ENCODE measurements around the gene FAM234A. TPM values are rescaled to one million over a fixed set of nuclear protein-coding genes. Genes with fewer than 3 reads are reported as not detected.

Gene FAM234A
- total and polyA plus RNA-seq, 2 donors (not counting 3 experiments of a cell fraction or from before 2014, with no cell fraction given) = 70.4 to 89.4 TPM

- dilution Hi-C loops (cut with MboI; ENCODE audit: extremely low pct_ligation_motif_present, low sequenced_read_pairs) (no loop called here), intact Hi-C loops (cut with micrococcal nuclease) (no loop called here)
- no peak for DNase-seq (ENCODE audit: low read depth, low spot score)
- peaks cover 74% of the 10 kb centered on the region for H3K79me2 ChIP-seq (ENCODE audit: control insufficient read depth, insufficient read depth, low read length)
- no peaks in the 10 kb centered on the region for H3K9me3 ChIP-seq (replicated peaks; ENCODE audit: control insufficient read depth, insufficient read depth, low read length)
- H3K4me3 ChIP-seq (replicated peaks in 1 of 3; ENCODE audit: insufficient read depth in 1 of 3, low read depth in 1 of 3, low read length in 3 of 3) = no peak overlapping the region
- peak; percentile 42 for FAIRE-seq
- no TSS peak for BruUV-seq (replicated peaks)
- no peaks in the 10 kb centered on the region for H3K9me1 ChIP-seq (replicated peaks; ENCODE audit: control insufficient read depth, extremely low read depth, insufficient read depth, low read length)
- H2AFZ ChIP-seq (ENCODE audit: low read depth, low read length) = no peak overlapping the region
- H3K36me3 ChIP-seq (ENCODE audit: control insufficient read depth in 2 of 2, extremely low read depth in 1 of 2, insufficient read depth in 2 of 2, low read length in 2 of 2) = peaks cover 25 to 32% of the 10 kb centered on the region in 2 experiments
- no peaks in the 10 kb centered on the region for H3K4me1 ChIP-seq (ENCODE audit: control insufficient read depth, extremely low read depth, insufficient read depth, low read length)
- POLR2A ChIA-PET = no interaction called here
- no peak overlapping the region for H3K4me2 ChIP-seq (ENCODE audit: insufficient read depth, low read length)
- no peaks in the 10 kb centered on the region for H3K27me3 ChIP-seq (ENCODE audit: control insufficient read depth in 2 of 2, insufficient read depth in 2 of 2, low read length in 2 of 2)
- CTCF ChIA-PET = interaction anchor here (1.1 kb wide), 1 partner anchor 13 kb away, joined by 3 read pairs; no protein-coding TSS in a partner anchor
- peaks cover 7% of the 10 kb centered on the region for H4K20me1 ChIP-seq (replicated peaks; ENCODE audit: control insufficient read depth, extremely low read depth, insufficient read depth, low read length)
- H3K27ac ChIP-seq (ENCODE audit: insufficient read depth, low read depth, low read length) = no peak overlapping the region
- TF ChIP-seq MYC (IDR thresholded peaks at IDR 0.05; ENCODE audit: low read depth, low read length) (no peak), FOS (IDR thresholded peaks at IDR 0.05; ENCODE audit: borderline replicate concordance, insufficient read depth, low read length) (no peak), EZH2 (IDR thresholded peaks at IDR 0.05; ENCODE audit: borderline replicate concordance, low read depth, low read length, severe bottlenecking) (no peak), MAX (IDR thresholded peaks at IDR 0.05; ENCODE audit: insufficient read depth, insufficient read length) (no peak), GATA2 (IDR thresholded peaks at IDR 0.05; ENCODE audit: insufficient read depth, insufficient read length, low read depth, low read length) (no peak)
- H3K9ac ChIP-seq (replicated peaks; ENCODE audit: extremely low read depth, insufficient read depth, low read length) = no peak overlapping the region
Observed at GRCh38 chr16:220021-220420, 14.6 kb upstream of the FAM234A start.

- no peaks in the 10 kb centered on the region for H3K9me1 ChIP-seq (replicated peaks; ENCODE audit: control insufficient read depth, extremely low read depth, insufficient read depth, low read length)
Observed at GRCh38 chr16:228151-228851, 6.3 kb upstream of the FAM234A start.

More at GRCh38 chr16:228151-228851, 6.3 kb upstream of the FAM234A start:
- peaks cover 49% of the 10 kb centered on the region for H3K79me2 ChIP-seq (ENCODE audit: control insufficient read depth, insufficient read depth, low read length)
- peak overlapping the region; percentile 71 for H3K4me2 ChIP-seq (ENCODE audit: insufficient read depth, low read length)
- H3K36me3 ChIP-seq (ENCODE audit: control insufficient read depth in 2 of 2, extremely low read depth in 1 of 2, insufficient read depth in 2 of 2, low read length in 2 of 2) = peaks cover 12 to 24% of the 10 kb centered on the region in 2 experiments
- no peak for TF ChIP-seq MAX (IDR thresholded peaks at IDR 0.05; ENCODE audit: insufficient read depth, insufficient read length)
- no peak for TF ChIP-seq FOS (IDR thresholded peaks at IDR 0.05; ENCODE audit: borderline replicate concordance, insufficient read depth, low read length)
- TF ChIP-seq CTCF (IDR thresholded peaks at IDR 0.05; ENCODE audit: extremely low read depth in 1 of 2, insufficient read depth in 1 of 2, low read depth in 1 of 2, low read length in 2 of 2) = no peak
- no peak for TF ChIP-seq JUN (IDR thresholded peaks at IDR 0.05; ENCODE audit: borderline replicate concordance, insufficient read depth, insufficient read length, low read depth)
- TF ChIP-seq MYC (IDR thresholded peaks at IDR 0.05; ENCODE audit: low read depth, low read length) = no peak
- no peak for TF ChIP-seq GATA2 (IDR thresholded peaks at IDR 0.05; ENCODE audit: insufficient read depth, insufficient read length, low read depth, low read length)
- no peak for TF ChIP-seq EZH2 (IDR thresholded peaks at IDR 0.05; ENCODE audit: borderline replicate concordance, low read depth, low read length, severe bottlenecking)
- no peak for TF ChIP-seq POLR2A (IDR thresholded peaks at IDR 0.05; ENCODE audit: low read depth, low read length)
- no peak for TF ChIP-seq POLR2AphosphoS5 (IDR thresholded peaks at IDR 0.05; ENCODE audit: insufficient read depth, low read depth, low read length)
- no peak for DNase-seq (ENCODE audit: low read depth, low spot score)
- TSS peak; percentile 24 for BruUV-seq (replicated peaks)
- peaks cover 12% of the 10 kb centered on the region for H3K4me1 ChIP-seq (ENCODE audit: control insufficient read depth, extremely low read depth, insufficient read depth, low read length)
- intact Hi-C loops (cut with micrococcal nuclease) (no loop called here), dilution Hi-C loops (cut with MboI; ENCODE audit: extremely low pct_ligation_motif_present, low sequenced_read_pairs) (no loop called here)
- H3K27me3 ChIP-seq (ENCODE audit: control insufficient read depth in 2 of 2, insufficient read depth in 2 of 2, low read length in 2 of 2) = no peaks in the 10 kb centered on the region
- ChIA-PET POLR2A (no interaction called here), CTCF (interaction anchor here (1.3 to 4.2 kb wide), 4 partner anchors 14 to 134 kb away, joined by 3 to 26 read pairs (median 6); no protein-coding TSS in a partner anchor)
- H3K4me3 ChIP-seq (replicated peaks in 1 of 3; ENCODE audit: insufficient read depth in 1 of 3, low read depth in 1 of 3, low read length in 3 of 3) = peak overlapping the region; percentile 73 to 76 (median 75)
- no peaks in the 10 kb centered on the region for H4K20me1 ChIP-seq (replicated peaks; ENCODE audit: control insufficient read depth, extremely low read depth, insufficient read depth, low read length)
- peak; percentile 66 for FAIRE-seq
- H3K9me3 ChIP-seq (replicated peaks; ENCODE audit: control insufficient read depth, insufficient read depth, low read length) = no peaks in the 10 kb centered on the region
- H2AFZ ChIP-seq (ENCODE audit: low read depth, low read length) = no peak overlapping the region
- peak overlapping the region; percentile 63 for H3K27ac ChIP-seq (ENCODE audit: insufficient read depth, low read depth, low read length)
- peak overlapping the region; percentile 80 for H3K9ac ChIP-seq (replicated peaks; ENCODE audit: extremely low read depth, insufficient read depth, low read length)

Measured in endothelial cell of umbilical vein (primary cell).